SK-N-SH (cell line): Measurements from ENCODE around the gene TEAD3. TPM values are rescaled to one million over a fixed set of nuclear protein-coding genes. Genes with fewer than 3 reads are reported as not detected.

Source experiments
- CTCF ChIA-PET: fragments of 300-600, 350-600 bp; formaldehyde crosslinking; extraction: SDS; loops from one replicate; lab custom pipeline; 2021; lab: Yijun Ruan, JAX
- POLR2A ChIA-PET: fragments of 350-600 bp; sonication (Branson Sonifier 250); formaldehyde crosslinking; extraction: SDS; loops from one replicate; lab custom pipeline; 2020; ENCODE audit warnings: antibody characterized with exemption, inconsistent platforms; lab: Yijun Ruan, JAX
- DNase-seq: peaks from one replicate; pipeline ENCODE4 v3.0.0; 2012
- H2AFZ ChIP-seq: fragments of 200-600 bp; sonication (generic); 2 replicates; pipeline ENCODE4 v1.8.1; 2016; ENCODE audit warnings: antibody characterized with exemption, mild to moderate bottlenecking, low read depth
- H3F3A ChIP-seq: fragments of 200-600 bp; sonication (generic); replicated peaks from 2 replicates; pipeline ENCODE3; 2016; ENCODE audit warnings: antibody characterized with exemption, mild to moderate bottlenecking; ENCODE audit not compliant: insufficient read depth
- H3K27ac ChIP-seq, 2 experiments: fragments of 200-500 bp in 1 of 2; fragments of 200-600 bp in 1 of 2; sonication (Bioruptor generic) in 1 of 2; sonication (generic), shearing (Covaris generic) in 1 of 2; 2 replicates each; pipeline versions ENCODE4 v1.5.1 to v1.6.1; 2014 to 2016; ENCODE audit warnings: low read depth in 2 of 2, inconsistent platforms in 1 of 2, low read length in 1 of 2, mild to moderate bottlenecking in 1 of 2, mixed read lengths in 1 of 2
- H3K27me3 ChIP-seq: fragments of 200-600 bp; sonication (generic), shearing (Covaris generic); 2 replicates; pipeline ENCODE4 v1.6.1; 2016; ENCODE audit warnings: mixed run types; ENCODE audit not compliant: insufficient read depth
- H3K36me3 ChIP-seq, 2 experiments: fragments of 200-500 bp in 1 of 2; fragments of 200-600 bp in 1 of 2; sonication (Bioruptor generic) in 1 of 2; sonication (generic) in 1 of 2; replicated peaks in 1 of 2; 2 replicates each; pipeline versions ENCODE3 to v1.5.1; 2014 to 2016; ENCODE audit warnings: low read length in 1 of 2, mild to moderate bottlenecking in 1 of 2; ENCODE audit not compliant: insufficient read depth in 2 of 2, control insufficient read depth in 1 of 2
- H3K4me1 ChIP-seq, 2 experiments: fragments of 200-500 bp in 1 of 2; fragments of 200-600 bp in 1 of 2; sonication (Bioruptor generic) in 1 of 2; sonication (generic), shearing (Covaris generic) in 1 of 2; 2 replicates each; pipeline versions ENCODE4 v1.5.1 to v1.6.1; 2014 to 2016; ENCODE audit warnings: low read depth in 1 of 2, low read length in 1 of 2, mixed run types in 1 of 2; ENCODE audit not compliant: insufficient read depth in 2 of 2, control insufficient read depth in 1 of 2
- H3K4me2 ChIP-seq: fragments of 200-600 bp; sonication (generic), shearing (Covaris generic); 2 replicates; pipeline ENCODE4 v1.6.1; 2017; ENCODE audit warnings: mixed run types
- H3K4me3 ChIP-seq, 2 experiments: fragments of 200-500 bp in 1 of 2; fragments of 200-600 bp in 1 of 2; sonication (Bioruptor generic) in 1 of 2; sonication (generic), shearing (Covaris generic) in 1 of 2; 2 replicates each; pipeline versions ENCODE4 v1.5.1 to v1.8.1; 2014 to 2016; ENCODE audit warnings: low read depth in 2 of 2, inconsistent platforms in 1 of 2, low read length in 1 of 2, mild to moderate bottlenecking in 1 of 2, mixed read lengths in 1 of 2, moderate library complexity in 1 of 2
- H3K79me2 ChIP-seq: fragments of 200-600 bp; sonication (generic); 2 replicates; pipeline ENCODE4 v1.8.1; 2017; ENCODE audit warnings: mild to moderate bottlenecking; ENCODE audit not compliant: insufficient read depth
- H3K9ac ChIP-seq: fragments of 200-600 bp; sonication (generic); 2 replicates; pipeline ENCODE4 v1.6.1; 2017; ENCODE audit warnings: mixed run types
- H3K9me2 ChIP-seq: fragments of 200-600 bp; sonication (generic); 2 replicates; pipeline ENCODE4 v1.6.1; 2017; ENCODE audit warnings: mixed run types
- H3K9me3 ChIP-seq: fragments of 200-600 bp; sonication (generic); 2 replicates; pipeline ENCODE4 v1.6.1; 2017; ENCODE audit warnings: mixed run types, mild to moderate bottlenecking, moderate library complexity
- H4K20me1 ChIP-seq: fragments of 200-600 bp; sonication (generic); 2 replicates; pipeline ENCODE4 v1.6.1; 2017; ENCODE audit warnings: mild to moderate bottlenecking, mixed run types; ENCODE audit not compliant: insufficient read depth
- CHD2 ChIP-seq: fragments of 150-350 bp; IDR thresholded peaks from 2 replicates; pipeline ENCODE4 v1.6.1; 2018; ENCODE audit warnings: low read length; ENCODE audit not compliant: partially characterized antibody
- CTCF ChIP-seq: fragments of 200-600 bp; sonication (generic); IDR thresholded peaks from 2 replicates; pipeline ENCODE4 v1.6.1; 2017; ENCODE audit warnings: antibody characterized with exemption, mild to moderate bottlenecking, moderate library complexity
- ELF1 ChIP-seq: IDR thresholded peaks from 2 replicates; pipeline ENCODE4 v1.4.0; 2012
- EZH2phosphoT487 ChIP-seq: fragments of 200-600 bp; sonication (generic); IDR thresholded peaks from 2 replicates; pipeline ENCODE4 v1.6.1; 2017; ENCODE audit warnings: low read depth, mixed run types, mild to moderate bottlenecking, antibody characterized with exemption, moderate library complexity, borderline replicate concordance
- FOSL2 ChIP-seq: IDR thresholded peaks from 2 replicates; pipeline ENCODE4 v1.4.0; 2012; ENCODE audit warnings: low read depth, mild to moderate bottlenecking, moderate library complexity, borderline replicate concordance
- FOXM1 ChIP-seq: IDR thresholded peaks from 2 replicates; pipeline ENCODE4 v1.4.0; 2012; ENCODE audit warnings: low read depth, mild to moderate bottlenecking
- GABPA ChIP-seq: IDR thresholded peaks from 2 replicates; pipeline ENCODE4 v1.4.0; 2012; ENCODE audit warnings: low read depth, mild to moderate bottlenecking
- IRF3 ChIP-seq: fragments of 150-350 bp; IDR thresholded peaks from 2 replicates; pipeline ENCODE4 v1.6.1; 2016; ENCODE audit warnings: mild to moderate bottlenecking, low read depth, low read length
- JUND ChIP-seq: IDR thresholded peaks from 2 replicates; pipeline ENCODE4 v1.4.0; 2012
- MXI1 ChIP-seq: IDR thresholded peaks from 2 replicates; pipeline ENCODE4 v1.6.1; 2012; ENCODE audit warnings: mild to moderate bottlenecking, low read depth, low read length, improper control_type of control experiment
- NRF1 ChIP-seq: IDR thresholded peaks from 2 replicates; pipeline ENCODE4 v1.6.1; 2012; ENCODE audit warnings: low read depth, mild to moderate bottlenecking, low read length
- POLR2AphosphoS5 ChIP-seq: IDR thresholded peaks from 2 replicates; pipeline ENCODE4 v1.6.1; 2012; ENCODE audit warnings: low read depth, low read length
- RXRA ChIP-seq: IDR thresholded peaks from 2 replicates; pipeline ENCODE4 v1.4.0; 2012; ENCODE audit warnings: low read depth, mild to moderate bottlenecking, borderline replicate concordance
- SIN3A ChIP-seq: IDR thresholded peaks from 2 replicates; pipeline ENCODE4 v1.6.1; 2012; ENCODE audit warnings: low read depth, mild to moderate bottlenecking, low read length, moderate library complexity, borderline replicate concordance
- SMC3 ChIP-seq: IDR thresholded peaks from 2 replicates; pipeline ENCODE4 v1.6.1; 2012; ENCODE audit warnings: low read depth, low read length, improper control_type of control experiment
- TCF12 ChIP-seq: IDR thresholded peaks from 2 replicates; pipeline ENCODE4 v1.4.0; 2012
- USF1 ChIP-seq: IDR thresholded peaks from 2 replicates; pipeline ENCODE4 v1.4.0; 2012; ENCODE audit warnings: low read depth, borderline replicate concordance
- USF2 ChIP-seq: fragments of 150-350 bp; IDR thresholded peaks from 2 replicates; pipeline ENCODE4 v1.6.1; 2017; ENCODE audit warnings: antibody characterized with exemption, low read length, low read depth, borderline replicate concordance
- WGBS: methylation state at CpG from one replicate; pipeline ENCODE4 v1.1.6; 2017; ENCODE audit warnings: low lambda C conversion rate; 5-methylcytosine and 5-hydroxymethylcytosine counted together
- polyA plus RNA-seq, 3 experiments: library from polyadenylated mRNA; depleted of rRNA; stranded (reverse); fragments of >200 nt; gene quantifications; 2 replicates each; pipeline ENCODE4 v1.2.3, GENCODE V29; 2012

Gene TEAD3
- polyA plus RNA-seq, 1 of the 3 experiments (the other 2 are of a cell fraction): 7.1 TPM

DNA sequence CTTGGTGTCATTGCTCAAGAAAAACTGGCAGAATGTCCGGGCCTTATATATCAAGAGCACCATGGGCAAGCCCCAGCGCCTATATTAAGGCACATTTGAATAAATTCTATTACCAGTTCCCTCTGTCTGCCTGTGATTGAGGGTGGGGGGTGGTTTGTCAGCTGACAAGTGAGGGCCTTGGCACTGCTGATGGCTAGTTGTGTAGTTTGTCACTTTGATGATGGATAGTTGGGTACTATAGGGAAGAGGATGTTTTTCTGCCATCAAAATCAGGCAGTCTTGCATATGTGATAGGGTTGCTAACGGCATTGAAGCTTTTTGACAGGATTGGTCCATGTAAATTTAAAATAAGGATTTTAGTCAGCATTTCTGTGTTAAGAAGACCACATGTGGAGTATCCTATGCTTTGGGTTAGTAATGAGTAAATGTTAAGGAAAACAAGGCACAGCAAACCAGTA is 26.2 kb downstream of the TEAD3 start:
- H3K4me3 ChIP-seq: peak overlapping the region; percentile 67 to 90
- H3K4me2 ChIP-seq: peak overlapping the region; percentile 90
- peaks cover 38% of the 10 kb centered on the region for H3K79me2 ChIP-seq
- H3K9me2 ChIP-seq: no peaks in the 10 kb centered on the region
- peaks cover 23 to 26% of the 10 kb centered on the region in 2 experiments; a peak in 3 of 4 replicates for H3K4me1 ChIP-seq
- peak overlapping the region; percentile 44 to 85 for H3K27ac ChIP-seq
- H3K27me3 ChIP-seq: no peaks in the 10 kb centered on the region
- 60% methylated on average over 3 of the region's 3 CpGs for WGBS
- peak; percentile 25; the same call in 1 of the 2 replicates for TF ChIP-seq MXI1
- TF ChIP-seq SMC3: no peak
- peaks cover 25 to 38% of the 10 kb centered on the region in 2 experiments for H3K36me3 ChIP-seq
- ChIA-PET CTCF (interaction anchor here (0.9 to 2.1 kb wide), 6 partner anchors 11 to 177 kb away, joined by 4 to 8 read pairs (median 4); partner anchors contain the start of gene PPARD), POLR2A (interaction anchor here (1.4 to 2.2 kb wide), 2 partner anchors 11 to 21 kb away, joined by 7 to 9 read pairs; no protein-coding TSS in a partner anchor)
- 0 out of 2 replicates have a peak overlapping the region, but pooled peaks have one; percentile 25 for H3K9ac ChIP-seq
- H3K9me3 ChIP-seq: no peaks in the 10 kb centered on the region
- H2AFZ ChIP-seq: no peak overlapping the region
- DNase-seq: no peak
- H4K20me1 ChIP-seq: peaks cover 47% of the 10 kb centered on the region
- peaks cover 51% of the 10 kb centered on the region for H3F3A ChIP-seq

- CTCF ChIA-PET: interaction anchor here (0.5 to 6.6 kb wide), 9 partner anchors 12 to 267 kb away, joined by 3 to 102 read pairs (median 6); partner anchors contain the start of genes ARMC12, FANCE and PPARD
- Histone ChIP-seq H3K4me3 (peak overlapping the region; percentile 67 to 90), H2AFZ (no peak overlapping the region), H3K27me3 (no peaks in the 10 kb centered on the region), H3K27ac (peak overlapping the region; percentile 85 to 89; a peak in 3 of 4 replicates), H3F3A (peaks cover 51% of the 10 kb centered on the region), H3K9ac (peak overlapping the region; percentile 95), H3K9me2 (no peaks in the 10 kb centered on the region), H3K4me2 (peak overlapping the region; percentile 90), H3K36me3 (peaks cover 25 to 38% of the 10 kb centered on the region in 2 experiments), H3K9me3 (no peaks in the 10 kb centered on the region), H4K20me1 (peaks cover 47% of the 10 kb centered on the region), H3K79me2 (peaks cover 38% of the 10 kb centered on the region), H3K4me1 (peaks cover 23 to 26% of the 10 kb centered on the region in 2 experiments; a peak in 3 of 4 replicates)
- DNase-seq: peak; percentile 60
- POLR2A ChIA-PET: interaction anchor here (1.4 kb wide), 1 partner anchor 22 kb away, joined by 7 read pairs; no protein-coding TSS in a partner anchor
- WGBS: 13% methylated on average over 18 of the region's 18 CpGs
- TF ChIP-seq POLR2AphosphoS5 (no peak), NRF1 (no peak), SIN3A (no peak), ELF1 (no peak), FOXM1 (no peak), FOSL2 (no peak), TCF12 (peak; percentile 41; the same call in 1 of the 2 replicates), USF1 (peak; percentile 60; the same call in 1 of the 2 replicates), RXRA (no peak), CHD2 (peak; percentile 10), GABPA (no peak), IRF3 (no peak), CTCF (no peak), EZH2phosphoT487 (no peak), USF2 (no peak), SMC3 (no peak), JUND (no peak)
These were observed 26.9 kb downstream of the TEAD3 start for GRCh38 chr6:35469751-35470662.
